Esophagus muscularis mucosa (tissue), 4 donors: ENCODE measurements around the gene DERA. TPM values are rescaled to one million over a fixed set of nuclear protein-coding genes. Genes with fewer than 3 reads are reported as not detected.

ENCODE experiments used
- DNase-seq: peaks from one replicate; pipeline ENCODE4 v3.0.0-alpha.2; 2017; ENCODE audit errors: extremely low spot score
- H3K27ac ChIP-seq, 4 donors: fragments of 200-600 bp; sonication (generic); replicated peaks in 1 of 4; 1 replicate in 3 of 4; 2 replicates in 1 of 4; pipeline ENCODE4 v1.5.1; 2016 to 2019; ENCODE audit warnings: mild to moderate bottlenecking in 1 of 4
- H3K27me3 ChIP-seq, 4 donors: fragments of 200-600 bp; sonication (generic); one replicate each; pipeline versions ENCODE4 v1.5.1 to v1.6.0; 2016 to 2019
- H3K36me3 ChIP-seq, 4 donors: fragments of 200-600 bp; sonication (generic); one replicate each; pipeline ENCODE4 v1.5.1; 2016 to 2019
- H3K4me1 ChIP-seq, 4 donors: fragments of 200-600 bp; sonication (generic); one replicate each; pipeline ENCODE4 v1.5.1; 2016 to 2019
- H3K4me3 ChIP-seq, 4 donors: fragments of 200-600 bp; sonication (generic); 1 replicate in 2 of 4; 2 replicates in 2 of 4; pipeline ENCODE4 v1.5.1; 2016 to 2019; ENCODE audit warnings: mild to moderate bottlenecking in 4 of 4, moderate library complexity in 1 of 4
- H3K9me3 ChIP-seq, 4 donors: fragments of 200-600 bp; sonication (generic); 1 replicate in 3 of 4; 2 replicates in 1 of 4; pipeline ENCODE4 v1.5.1; 2016 to 2019
- EP300 ChIP-seq: sonication (generic); formaldehyde crosslinking; IDR thresholded peaks from one replicate; pipeline ENCODE4 v1.6.1; 2017; ENCODE audit warnings: antibody characterized with exemption
- POLR2A ChIP-seq: fragments of 450-650 bp; IDR thresholded peaks from one replicate; pipeline ENCODE4 v1.6.1; 2017; ENCODE audit warnings: antibody characterized with exemption, moderate library complexity, mild to moderate bottlenecking, low read depth
- POLR2AphosphoS5 ChIP-seq, 2 donors: sonication (generic); formaldehyde crosslinking; IDR thresholded peaks; one replicate each; pipeline ENCODE4 v1.6.1; 2017; ENCODE audit warnings: antibody characterized with exemption in 2 of 2
- WGBS: methylation state at CpG from one replicate; pipeline ENCODE4 v1.1.5; 2018; 5-methylcytosine and 5-hydroxymethylcytosine counted together
- intact Hi-C: fragments of 100-400 bp; cut with DNase I; formaldehyde crosslinking; loops from one replicate; pipeline ENCODE4 v1.15.1; 2023
- total RNA-seq, 4 donors: library from RNA; depleted of rRNA; stranded (reverse); fragments of >200 nt; gene quantifications; one replicate each; pipeline versions ENCODE4 v1.1.0 to v1.2.1, GENCODE V29; 2016
- TF ChIP-seq, protein P1 (sequence below), 3 experiments: fragments of 200-600 bp in 2 of 3; fragments of 450-650 bp in 1 of 3; sonication (generic) in 2 of 3; IDR thresholded peaks; one replicate each; pipeline ENCODE4 v1.5.1; 2017 to 2019; ENCODE audit warnings: antibody characterized with exemption in 3 of 3, mild to moderate bottlenecking in 2 of 3, moderate library complexity in 1 of 3

DERA gene
- total RNA-seq, 4 donors from 2014 or later = 30.6 to 47.3 (median 34.3) TPM

DNA sequence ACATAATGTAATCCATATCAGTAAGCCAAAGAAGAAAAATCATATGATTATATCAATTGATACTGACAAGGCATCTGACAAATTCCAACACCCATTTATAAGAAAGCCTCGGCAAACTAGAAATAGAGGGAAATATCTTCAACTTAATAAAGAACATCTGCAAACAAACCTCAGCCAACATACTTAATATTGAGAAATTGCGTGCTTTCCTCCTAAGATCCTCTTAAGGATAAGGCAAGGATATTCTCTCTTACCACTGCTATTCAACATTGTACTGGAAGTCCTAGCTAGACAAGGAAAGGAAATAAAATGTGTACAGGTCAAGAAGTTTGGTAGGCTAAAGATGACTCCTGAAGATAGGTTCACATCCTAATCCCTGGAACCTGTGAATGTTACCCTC, 115.9 kb downstream of the DERA start:
- 83% methylated on average over 2 of the region's 2 CpGs for WGBS
- Histone ChIP-seq H3K27ac (no peak overlapping the region), H3K9me3 (no peaks in the 10 kb centered on the region), H3K4me1 (no peaks in the 10 kb centered on the region), H3K27me3 (no peaks in the 10 kb centered on the region), H3K36me3 (peaks cover 0 to 19% (median 2%) of the 10 kb centered on the region in 4 donors), H3K4me3 (no peak overlapping the region)
- no peak for TF ChIP-seq EP300
- TF ChIP-seq POLR2AphosphoS5 (IDR thresholded peaks at IDR 0.05) = no peak
- no peak for TF ChIP-seq POLR2A
- TF ChIP-seq, protein P1, sequence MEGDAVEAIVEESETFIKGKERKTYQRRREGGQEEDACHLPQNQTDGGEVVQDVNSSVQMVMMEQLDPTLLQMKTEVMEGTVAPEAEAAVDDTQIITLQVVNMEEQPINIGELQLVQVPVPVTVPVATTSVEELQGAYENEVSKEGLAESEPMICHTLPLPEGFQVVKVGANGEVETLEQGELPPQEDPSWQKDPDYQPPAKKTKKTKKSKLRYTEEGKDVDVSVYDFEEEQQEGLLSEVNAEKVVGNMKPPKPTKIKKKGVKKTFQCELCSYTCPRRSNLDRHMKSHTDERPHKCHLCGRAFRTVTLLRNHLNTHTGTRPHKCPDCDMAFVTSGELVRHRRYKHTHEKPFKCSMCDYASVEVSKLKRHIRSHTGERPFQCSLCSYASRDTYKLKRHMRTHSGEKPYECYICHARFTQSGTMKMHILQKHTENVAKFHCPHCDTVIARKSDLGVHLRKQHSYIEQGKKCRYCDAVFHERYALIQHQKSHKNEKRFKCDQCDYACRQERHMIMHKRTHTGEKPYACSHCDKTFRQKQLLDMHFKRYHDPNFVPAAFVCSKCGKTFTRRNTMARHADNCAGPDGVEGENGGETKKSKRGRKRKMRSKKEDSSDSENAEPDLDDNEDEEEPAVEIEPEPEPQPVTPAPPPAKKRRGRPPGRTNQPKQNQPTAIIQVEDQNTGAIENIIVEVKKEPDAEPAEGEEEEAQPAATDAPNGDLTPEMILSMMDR (IDR thresholded peaks at IDR 0.05) = no peak
- DNase-seq = no peak
- intact Hi-C loops = no loop called here

DNA sequence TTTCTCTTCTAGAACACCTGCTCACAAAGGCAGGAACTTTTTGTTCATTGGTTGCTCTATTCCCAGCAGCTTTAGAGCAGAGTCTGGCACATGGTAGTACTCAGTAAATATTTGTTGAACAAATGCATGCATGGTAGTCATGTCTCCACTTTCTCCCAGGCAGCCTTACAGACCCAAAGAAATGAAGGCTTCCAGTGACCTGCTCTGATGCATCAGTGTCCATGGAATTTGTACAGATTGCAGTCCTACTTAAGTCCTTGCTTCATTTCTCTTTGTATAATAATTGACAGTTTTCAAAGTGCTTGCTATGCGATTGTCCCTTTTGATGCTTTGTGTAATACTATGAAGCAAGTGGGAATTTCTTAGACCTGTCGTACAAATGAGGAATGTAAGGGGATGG, 119.6 kb downstream of the DERA start:
- Histone ChIP-seq H3K27me3 (no peaks in the 10 kb centered on the region), H3K9me3 (no peaks in the 10 kb centered on the region), H3K4me1 (no peaks in the 10 kb centered on the region), H3K36me3 (peaks cover 0 to 36% (median 1%) of the 10 kb centered on the region in 4 donors), H3K27ac (no peak overlapping the region), H3K4me3 (no peak overlapping the region)
- 100% methylated on average over 2 of the region's 2 CpGs for WGBS
- intact Hi-C loops = no loop called here
- TF ChIP-seq, protein P1 (IDR thresholded peaks at IDR 0.05) = no peak
- TF ChIP-seq EP300 = no peak
- no peak for DNase-seq

DNA sequence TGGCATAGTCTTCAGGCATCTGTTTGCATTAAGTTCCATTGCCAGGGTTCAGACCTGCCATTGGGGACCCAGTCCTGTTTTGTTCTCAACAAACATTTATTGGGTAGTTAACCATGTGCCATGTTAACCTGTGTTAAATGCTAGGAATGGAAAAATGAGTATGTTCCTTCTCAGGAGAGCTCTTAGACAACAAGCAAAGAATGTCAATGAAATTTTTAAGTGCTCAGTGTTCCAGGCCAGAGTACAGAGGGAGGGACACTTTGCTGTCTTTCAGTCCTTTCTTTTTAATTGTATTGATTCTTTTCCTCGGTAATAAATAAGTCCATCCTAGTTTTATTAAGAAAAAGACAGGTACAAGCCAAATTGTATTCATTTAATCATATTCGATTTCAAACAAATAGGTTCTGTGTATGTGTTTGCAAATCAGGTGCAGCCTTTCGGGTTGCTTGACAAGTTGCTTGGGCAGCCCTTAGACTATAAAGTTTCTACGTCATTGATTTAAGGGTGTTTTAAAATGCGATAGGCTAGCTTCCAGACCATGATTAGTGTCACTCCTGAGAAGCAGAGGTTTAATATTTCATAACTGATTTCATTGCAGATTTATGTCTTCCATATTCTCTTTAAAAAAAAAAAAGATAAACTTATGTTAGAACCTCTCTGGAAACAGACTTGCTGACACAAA, 123.1 kb downstream of the DERA start:
- no peak overlapping the region for H3K27ac ChIP-seq
- H3K27me3 ChIP-seq = no peaks in the 10 kb centered on the region
- no peaks in the 10 kb centered on the region for H3K4me1 ChIP-seq
- intact Hi-C loops = no loop called here
- H3K36me3 ChIP-seq = peaks cover 4 to 64% (median 21%) of the 10 kb centered on the region in 4 donors
- H3K4me3 ChIP-seq = no peak overlapping the region
- no peak for DNase-seq
- no peaks in the 10 kb centered on the region for H3K9me3 ChIP-seq
- TF ChIP-seq POLR2A (no peak), EP300 (no peak), POLR2AphosphoS5 (IDR thresholded peaks at IDR 0.05) (no peak)
- TF ChIP-seq, protein P1 (IDR thresholded peaks at IDR 0.05) = no peak
- 97% methylated on average over 5 of the region's 5 CpGs for WGBS

DNA sequence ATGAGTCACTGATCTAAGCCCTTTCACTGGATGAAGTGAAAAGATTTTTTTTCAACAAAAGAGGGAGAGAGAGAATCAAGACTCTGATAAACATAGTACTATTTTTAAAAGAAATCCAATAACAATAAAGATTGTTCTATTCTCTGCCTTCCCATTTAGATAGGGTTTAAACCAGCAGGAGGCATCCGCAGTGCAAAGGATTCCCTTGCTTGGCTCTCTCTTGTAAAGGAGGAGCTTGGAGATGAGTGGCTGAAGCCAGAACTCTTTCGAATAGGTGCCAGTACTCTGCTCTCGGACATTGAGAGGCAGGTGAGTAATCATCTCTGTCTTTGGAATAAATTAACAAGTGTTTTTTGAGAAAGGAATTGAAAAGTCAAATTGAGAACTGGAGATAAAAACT, 124.9 kb downstream of the DERA start:
- Histone ChIP-seq H3K27me3 (no peaks in the 10 kb centered on the region), H3K4me1 (no peaks in the 10 kb centered on the region), H3K36me3 (peaks cover 6 to 67% (median 24%) of the 10 kb centered on the region in 4 donors), H3K4me3 (no peak overlapping the region), H3K27ac (no peak overlapping the region), H3K9me3 (no peaks in the 10 kb centered on the region)
- no peak for DNase-seq
- intact Hi-C loops = no loop called here
- WGBS = 86% methylated on average over 3 of the region's 3 CpGs
- no peak for TF ChIP-seq POLR2A
- TF ChIP-seq, protein P1 (IDR thresholded peaks at IDR 0.05) = no peak
- no peak for TF ChIP-seq EP300
- no peak for TF ChIP-seq POLR2AphosphoS5 (IDR thresholded peaks at IDR 0.05)

DNA sequence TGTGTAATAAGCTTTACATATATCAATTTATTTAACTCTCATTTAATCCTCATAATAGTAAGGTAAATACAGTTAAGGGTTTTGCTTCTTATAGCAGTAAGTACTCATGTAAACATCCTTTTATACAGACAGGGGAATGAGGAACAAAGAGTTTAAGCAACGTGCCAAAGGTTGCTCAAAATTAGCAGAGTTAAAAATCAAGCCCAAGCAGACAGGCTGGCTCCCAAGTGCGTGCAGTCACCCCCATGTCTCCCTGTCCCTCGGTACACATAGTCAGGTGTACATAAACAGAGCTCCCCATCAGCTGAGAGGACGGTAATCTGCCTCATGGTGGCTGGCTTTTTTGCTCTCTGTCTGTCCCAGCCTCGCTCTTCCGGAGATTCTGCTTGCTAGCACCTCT, 126.4 kb downstream of the DERA start:
- DNase-seq = no peak
- H3K4me3 ChIP-seq = no peak overlapping the region
- intact Hi-C loops = no loop called here
- H3K4me1 ChIP-seq = no peaks in the 10 kb centered on the region
- H3K27ac ChIP-seq = no peak overlapping the region
- peaks cover 0 to 5% (median 2%) of the 10 kb centered on the region in 4 donors for H3K9me3 ChIP-seq
- TF ChIP-seq, protein P1 (IDR thresholded peaks at IDR 0.05) = no peak
- TF ChIP-seq EP300 (no peak), POLR2A (no peak), POLR2AphosphoS5 (IDR thresholded peaks at IDR 0.05) (no peak)
- peaks cover 6 to 57% (median 24%) of the 10 kb centered on the region in 4 donors for H3K36me3 ChIP-seq
- 87% methylated on average over 6 of the region's 6 CpGs for WGBS
- H3K27me3 ChIP-seq = no peaks in the 10 kb centered on the region
